Muscle layer of colon (tissue), 2 donors: ENCODE data around the gene SDCCAG8.
A peak's percentile ranks its signal among the peaks of the same experiment; 100 is the strongest.
"Not testable (repeated sequence)": the region's sequence is repeated elsewhere in the genome, so short reads cannot be mapped to it uniquely, and the experiment has no call there.

ENCODE experiments used
- H3K27ac ChIP-seq: one replicate; pipeline ENCODE4 v1.7.0; 2013; ENCODE audit warnings: low read depth, mild to moderate bottlenecking, low read length, moderate library complexity
- H3K27me3 ChIP-seq, 2 donors: one replicate each; pipeline ENCODE4 v1.7.0; 2013; ENCODE audit warnings: low read length in 2 of 2, mild to moderate bottlenecking in 2 of 2; ENCODE audit not compliant: insufficient read depth in 2 of 2, control insufficient read depth in 1 of 2
- H3K36me3 ChIP-seq: one replicate; pipeline ENCODE4 v1.7.0; 2013; ENCODE audit warnings: mild to moderate bottlenecking, low read length; ENCODE audit not compliant: insufficient read depth
- H3K4me1 ChIP-seq: one replicate; pipeline ENCODE4 v1.7.0; 2013; ENCODE audit warnings: mild to moderate bottlenecking, low read length; ENCODE audit not compliant: insufficient read depth
- H3K4me3 ChIP-seq, 2 donors: one replicate each; pipeline ENCODE4 v1.7.0; 2013; ENCODE audit warnings: low read length in 2 of 2, low read depth in 1 of 2, mild to moderate bottlenecking in 1 of 2, moderate library complexity in 1 of 2
- H3K9ac ChIP-seq: one replicate; pipeline ENCODE4 v1.7.0; 2013; ENCODE audit warnings: low read length
- H3K9me3 ChIP-seq: one replicate; pipeline ENCODE4 v1.7.0; 2013; ENCODE audit warnings: mild to moderate bottlenecking, low read length
- donor health status: abdominal sarcoma.
- donor health status: Adenocarcinoma of cecum.

The SDCCAG8 gene

GRCh38 chr1:243255791-243256512 lies at the start of gene SDCCAG8:
Gene SDCCAG8 (plus strand): TSS chr1:243256041. CDS start chr1:243256174, 133 bp downstream.
- Histone ChIP-seq H3K4me1 (peaks cover 20% of the 10 kb centered on the region), H3K27me3 (no peaks in the 10 kb centered on the region), H3K27ac (peak within 1 kb of the TSS; percentile 83), H3K4me3 (peak within 1 kb of the TSS; percentile 84 to 94), H3K36me3 (no peaks in the 10 kb centered on the region), H3K9me3 (no peaks in the 10 kb centered on the region), H3K9ac (peak within 1 kb of the TSS; percentile 94)

GRCh38 chr1:243211984-243212383 lies 43.9 kb upstream of the SDCCAG8 start:
- peaks cover 15% of the 10 kb centered on the region for H3K4me1 ChIP-seq
- H3K36me3 ChIP-seq, H3K9ac ChIP-seq, H3K27me3 ChIP-seq, H3K4me3 ChIP-seq, H3K9me3 ChIP-seq, H3K27ac ChIP-seq: not testable (repeated sequence)

- H3K9ac ChIP-seq, result no peak overlapping the region
- no peaks in the 10 kb centered on the region for H3K9me3 ChIP-seq
- peaks cover 21% of the 10 kb centered on the region for H3K4me1 ChIP-seq
- no peaks in the 10 kb centered on the region for H3K27me3 ChIP-seq
- no peak overlapping the region for H3K27ac ChIP-seq
- H3K36me3 ChIP-seq, result no peaks in the 10 kb centered on the region
- H3K4me3 ChIP-seq, result no peak overlapping the region
Observed at GRCh38 chr1:243213045-243213787, 42.6 kb upstream of the SDCCAG8 start.

- H3K36me3 ChIP-seq, H3K27me3 ChIP-seq, H3K9ac ChIP-seq, H3K4me3 ChIP-seq, H3K27ac ChIP-seq, H3K9me3 ChIP-seq: not testable (repeated sequence)
- H3K4me1 ChIP-seq, result peaks cover 21% of the 10 kb centered on the region
Observed at GRCh38 chr1:243215276-243215875, 40.5 kb upstream of the SDCCAG8 start.

GRCh38 chr1:243216741-243217140 lies 39.1 kb upstream of the SDCCAG8 start:
- no peak overlapping the region for H3K27ac ChIP-seq
- peaks cover 17% of the 10 kb centered on the region for H3K36me3 ChIP-seq
- H3K9ac ChIP-seq, result no peak overlapping the region
- H3K4me3 ChIP-seq, result no peak overlapping the region
- peaks cover 21% of the 10 kb centered on the region for H3K4me1 ChIP-seq
- no peaks in the 10 kb centered on the region for H3K27me3 ChIP-seq
- H3K9me3 ChIP-seq, result no peaks in the 10 kb centered on the region

- Histone ChIP-seq H3K4me3 (no peak overlapping the region), H3K4me1 (peaks cover 21% of the 10 kb centered on the region), H3K9ac (no peak overlapping the region), H3K27ac (no peak overlapping the region), H3K9me3 (no peaks in the 10 kb centered on the region), H3K36me3 (peaks cover 17% of the 10 kb centered on the region), H3K27me3 (no peaks in the 10 kb centered on the region)
Observed at GRCh38 chr1:243217349-243217748, 38.5 kb upstream of the SDCCAG8 start.

GRCh38 chr1:243218059-243218458 lies 37.8 kb upstream of the SDCCAG8 start:
- no peaks in the 10 kb centered on the region for H3K27me3 ChIP-seq
- no peak overlapping the region for H3K27ac ChIP-seq
- H3K9ac ChIP-seq, result no peak overlapping the region
- peaks cover 15% of the 10 kb centered on the region for H3K4me1 ChIP-seq
- no peak overlapping the region for H3K4me3 ChIP-seq
- peaks cover 17% of the 10 kb centered on the region for H3K36me3 ChIP-seq
- no peaks in the 10 kb centered on the region for H3K9me3 ChIP-seq

- Histone ChIP-seq H3K27ac (no peak overlapping the region), H3K9ac (no peak overlapping the region), H3K36me3 (no peaks in the 10 kb centered on the region), H3K4me3 (no peak overlapping the region), H3K9me3 (no peaks in the 10 kb centered on the region), H3K4me1 (no peaks in the 10 kb centered on the region), H3K27me3 (no peaks in the 10 kb centered on the region)
Observed at GRCh38 chr1:243227622-243228021, 28.2 kb upstream of the SDCCAG8 start.

GRCh38 chr1:243229526-243229925 lies 26.3 kb upstream of the SDCCAG8 start:
- H3K27ac ChIP-seq, result no peak overlapping the region
- no peaks in the 10 kb centered on the region for H3K9me3 ChIP-seq
- H3K4me1 ChIP-seq, result peaks cover under 1% of the 10 kb centered on the region
- no peak overlapping the region for H3K4me3 ChIP-seq
- H3K36me3 ChIP-seq, result no peaks in the 10 kb centered on the region
- H3K9ac ChIP-seq, result no peak overlapping the region
- H3K27me3 ChIP-seq, result no peaks in the 10 kb centered on the region

GRCh38 chr1:243230914-243231313 lies 24.9 kb upstream of the SDCCAG8 start:
- peaks cover 13% of the 10 kb centered on the region for H3K4me1 ChIP-seq
- no peaks in the 10 kb centered on the region for H3K9me3 ChIP-seq
- no peak overlapping the region for H3K27ac ChIP-seq
- no peaks in the 10 kb centered on the region for H3K36me3 ChIP-seq
- H3K9ac ChIP-seq, result no peak overlapping the region
- H3K27me3 ChIP-seq, result no peaks in the 10 kb centered on the region
- H3K4me3 ChIP-seq, result no peak overlapping the region

- Histone ChIP-seq H3K4me3 (no peak overlapping the region), H3K9me3 (no peaks in the 10 kb centered on the region), H3K4me1 (peaks cover 24% of the 10 kb centered on the region), H3K36me3 (no peaks in the 10 kb centered on the region), H3K27me3 (no peaks in the 10 kb centered on the region), H3K9ac (no peak overlapping the region), H3K27ac (no peak overlapping the region)
Observed at GRCh38 chr1:243233908-243234307, 21.9 kb upstream of the SDCCAG8 start.
